Right atrium auricular region (tissue), 2 donors: Measurements from ENCODE around the gene SETBP1. TPM values are rescaled to one million over a fixed set of nuclear protein-coding genes. Genes with fewer than 3 reads are reported as not detected.

ENCODE experiments used
- DNase-seq: peaks from one replicate; pipeline ENCODE4 v3.0.0-alpha.2; 2019; ENCODE audit warnings: low spot score
- H3K27ac ChIP-seq, 2 donors: fragments of 200-600 bp; sonication (generic); 1 replicate in 1 of 2; 2 replicates in 1 of 2; pipeline ENCODE4 v1.5.1; 2016 to 2019
- H3K27me3 ChIP-seq, 2 donors: fragments of 200-600 bp; sonication (generic); one replicate each; pipeline versions ENCODE4 v1.5.1 to v1.6.0; 2017 to 2019
- H3K36me3 ChIP-seq: fragments of 200-600 bp; sonication (generic); one replicate; pipeline ENCODE4 v1.5.1; 2016
- H3K4me1 ChIP-seq, 2 donors: fragments of 200-600 bp; sonication (generic); one replicate each; pipeline versions ENCODE4 v1.5.1 to v1.6.0; 2017 to 2019
- H3K4me3 ChIP-seq, 2 donors: fragments of 200-600 bp; sonication (generic); 1 replicate in 1 of 2; 2 replicates in 1 of 2; pipeline ENCODE4 v1.5.1; 2017 to 2019; ENCODE audit warnings: mild to moderate bottlenecking in 1 of 2, moderate library complexity in 1 of 2
- H3K9me3 ChIP-seq, 2 donors: fragments of 200-600 bp; sonication (generic); one replicate each; pipeline ENCODE4 v1.5.1; 2019
- CTCF ChIP-seq, 2 donors: fragments of 200-600 bp; sonication (generic); IDR thresholded peaks; one replicate each; pipeline ENCODE4 v1.5.1; 2019; ENCODE audit warnings: antibody characterized with exemption in 2 of 2
- total RNA-seq, 2 donors: library from RNA; depleted of rRNA; stranded (reverse); fragments of >200 nt; gene quantifications; one replicate each; pipeline ENCODE4 v1.1.0, GENCODE V29; 2016

Gene SETBP1
- total RNA-seq, 2 donors from 2014 or later: 7.8 to 13.4 TPM

GRCh38 chr18:45109271-45109670, 428.6 kb downstream of the SETBP1 start:
- no peaks in the 10 kb centered on the region for H3K27me3 ChIP-seq
- no peak for DNase-seq
- H3K36me3 ChIP-seq: no peaks in the 10 kb centered on the region
- peaks cover 0 to 5% of the 10 kb centered on the region in 2 donors for H3K9me3 ChIP-seq
- no peak overlapping the region for H3K4me3 ChIP-seq
- H3K27ac ChIP-seq: no peak overlapping the region
- H3K4me1 ChIP-seq: peaks cover 0 to 10% of the 10 kb centered on the region in 2 donors
- no peak for TF ChIP-seq CTCF (IDR thresholded peaks at IDR 0.05)

GRCh38 chr18:45109706-45110105, 429.0 kb downstream of the SETBP1 start:
- peaks cover 0 to 10% of the 10 kb centered on the region in 2 donors for H3K4me1 ChIP-seq
- no peak for DNase-seq
- H3K36me3 ChIP-seq: no peaks in the 10 kb centered on the region
- no peak for TF ChIP-seq CTCF (IDR thresholded peaks at IDR 0.05)
- H3K9me3 ChIP-seq: peaks cover 0 to 5% of the 10 kb centered on the region in 2 donors
- H3K27ac ChIP-seq: no peak overlapping the region
- no peaks in the 10 kb centered on the region for H3K27me3 ChIP-seq
- H3K4me3 ChIP-seq: no peak overlapping the region

GRCh38 chr18:45110577-45111501, 430.2 kb downstream of the SETBP1 start:
- H3K4me1 ChIP-seq: peaks cover 0 to 10% of the 10 kb centered on the region in 2 donors
- no peak overlapping the region for H3K4me3 ChIP-seq
- H3K9me3 ChIP-seq: peaks cover 0 to 5% of the 10 kb centered on the region in 2 donors
- TF ChIP-seq CTCF (IDR thresholded peaks at IDR 0.05): no peak
- H3K27ac ChIP-seq: peak overlapping the region in 1 of 2 donors; percentile 25
- H3K27me3 ChIP-seq: no peaks in the 10 kb centered on the region
- no peak for DNase-seq
- H3K36me3 ChIP-seq: no peaks in the 10 kb centered on the region

- Histone ChIP-seq H3K9me3 (peaks cover 0 to 5% of the 10 kb centered on the region in 2 donors), H3K4me1 (peaks cover 0 to 10% of the 10 kb centered on the region in 2 donors), H3K27me3 (no peaks in the 10 kb centered on the region), H3K36me3 (no peaks in the 10 kb centered on the region), H3K27ac (no peak overlapping the region), H3K4me3 (no peak overlapping the region)
- TF ChIP-seq CTCF (IDR thresholded peaks at IDR 0.05): no peak
- DNase-seq: no peak
Measured at GRCh38 chr18:45111502-45111848, 430.8 kb downstream of the SETBP1 start.

- no peak for DNase-seq
- Histone ChIP-seq H3K27ac (no peak overlapping the region), H3K36me3 (no peaks in the 10 kb centered on the region), H3K27me3 (no peaks in the 10 kb centered on the region), H3K4me3 (no peak overlapping the region), H3K9me3 (peaks cover 0 to 5% of the 10 kb centered on the region in 2 donors), H3K4me1 (peaks cover 0 to 10% of the 10 kb centered on the region in 2 donors)
- TF ChIP-seq CTCF (IDR thresholded peaks at IDR 0.05): no peak
Measured at GRCh38 chr18:45112682-45113081, 432.0 kb downstream of the SETBP1 start.
